MM.1S (cell line): ENCODE measurements around the gene FCHSD1.

Experiments used
- CTCF ChIP-seq: fragments of 300-600 bp; sonication (generic); IDR thresholded peaks from 2 replicates; pipeline ENCODE4 v1.5.1; 2016; ENCODE audit warnings: antibody characterized with exemption, low read length, mixed read lengths
- EZH2phosphoT487 ChIP-seq: fragments of 300-600 bp; sonication (generic); IDR thresholded peaks from 2 replicates; pipeline ENCODE4 v1.6.1; 2018; ENCODE audit warnings: antibody characterized with exemption, low read length

- TF ChIP-seq CTCF, result no peak
- no peak for TF ChIP-seq EZH2phosphoT487
Measured at GRCh38 chr5:141672841-141673813, 21.9 kb upstream of the FCHSD1 start.
